ENCODE measurements around the gene CYP4Z1.
"Not testable (repeated sequence)": the region's sequence is repeated elsewhere in the genome, so short reads cannot be mapped to it uniquely, and the experiment has no call there.

The CYP4Z1 gene

DNA sequence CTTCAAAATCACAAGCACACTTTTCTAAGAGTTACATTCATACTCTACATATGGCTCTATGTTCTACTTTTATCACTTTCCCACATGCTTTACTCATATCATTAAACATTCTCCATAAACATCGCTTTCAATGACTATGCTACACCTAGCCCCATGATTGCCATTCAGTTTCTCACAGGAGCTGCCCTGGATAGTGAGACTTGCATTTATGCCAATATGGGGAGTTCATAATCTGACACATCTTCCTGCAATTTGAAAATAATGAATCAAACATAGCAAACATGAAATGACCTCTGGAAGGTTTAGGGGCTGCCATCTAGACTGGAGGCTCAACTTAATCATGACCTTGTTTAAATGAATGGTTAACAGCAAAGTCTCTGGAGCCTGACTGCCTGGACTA is 61.2 kb downstream of the CYP4Z1 start:
- DNase-seq (ENCODE audit: low read depth in 2 of 2, low spot score in 1 of 2), result no peak

DNA sequence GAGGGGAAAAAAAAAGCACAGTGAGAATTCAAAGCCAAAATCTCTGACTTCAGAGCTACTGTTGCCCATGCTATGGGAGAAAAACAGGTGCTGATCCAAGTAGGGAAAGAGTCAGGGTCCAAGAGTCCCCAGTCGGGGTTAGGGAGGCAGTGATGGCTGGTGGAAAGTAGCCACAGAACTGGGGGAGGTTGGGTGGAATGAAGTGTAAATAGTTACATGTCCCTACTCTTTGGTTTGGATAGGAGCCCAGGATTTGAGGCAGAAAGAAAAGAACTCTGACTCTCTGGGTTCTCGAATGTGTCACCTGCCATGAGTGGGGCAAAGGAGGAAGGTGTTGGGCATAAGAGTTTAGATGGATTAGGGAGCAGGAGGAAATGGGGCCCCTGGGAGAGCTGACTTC is 61.8 kb downstream of the CYP4Z1 start:
- not testable (repeated sequence) for DNase-seq (ENCODE audit: low read depth in 2 of 2, low spot score in 1 of 2)

GRCh38 chr1:47129489-47130230 is 62.6 kb downstream of the CYP4Z1 start:
- DNase-seq (ENCODE audit: low read depth in 2 of 2, low spot score in 1 of 2), result not testable (repeated sequence)

DNA sequence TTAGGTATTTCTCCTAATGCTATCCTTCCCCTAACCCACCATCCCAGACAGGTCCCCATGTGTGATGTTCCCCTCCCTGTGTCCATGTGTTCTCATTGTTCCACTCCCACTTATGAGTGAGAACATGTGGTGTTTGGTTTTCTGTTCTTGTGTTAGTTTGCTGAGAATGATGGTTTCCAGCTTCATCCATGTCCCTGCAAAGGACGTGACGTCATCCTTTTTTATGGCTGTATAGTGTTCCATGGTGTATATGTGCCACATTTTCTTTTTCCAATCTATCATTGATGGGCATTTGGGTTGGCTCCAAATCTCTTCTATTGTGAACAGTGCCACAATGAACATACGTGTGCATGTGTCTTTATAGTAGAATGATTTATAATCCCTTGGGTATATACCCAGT is 65.6 kb downstream of the CYP4Z1 start:
- DNase-seq (ENCODE audit: low read depth in 2 of 2, low spot score in 1 of 2), result not testable (repeated sequence)

DNA sequence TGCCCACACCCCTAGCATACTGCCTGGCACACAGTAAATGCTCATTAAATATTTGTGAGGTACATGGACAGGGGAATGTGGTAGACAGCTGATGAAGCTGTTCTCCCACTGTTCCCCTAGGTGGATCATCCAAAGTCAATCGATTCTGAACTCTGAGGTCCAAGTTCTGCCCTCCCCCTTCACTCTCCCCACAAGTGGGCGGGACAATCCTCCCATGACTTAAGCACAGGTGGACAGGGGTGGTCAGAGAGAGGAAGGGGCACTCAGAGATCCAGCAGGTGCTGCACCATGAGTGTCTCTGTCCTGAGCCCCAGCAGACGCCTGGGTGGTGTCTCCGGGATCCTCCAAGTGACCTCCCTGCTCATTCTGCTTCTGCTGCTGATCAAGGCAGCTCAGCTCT is 70.2 kb downstream of the CYP4Z1 start, which contains the start of gene CYP4A22:
CYP4A22 (plus strand) TSS at position 244 of the 400 bp plus-strand sequence; CDS start at position 289, 45 bp downstream.
- no peak for DNase-seq (ENCODE audit: low read depth in 2 of 2, low spot score in 1 of 2)

- no peak for DNase-seq (ENCODE audit: low read depth in 2 of 2, low spot score in 1 of 2)
Observed at GRCh38 chr1:47137925-47138615, 71.0 kb downstream of the CYP4Z1 start.

DNA sequence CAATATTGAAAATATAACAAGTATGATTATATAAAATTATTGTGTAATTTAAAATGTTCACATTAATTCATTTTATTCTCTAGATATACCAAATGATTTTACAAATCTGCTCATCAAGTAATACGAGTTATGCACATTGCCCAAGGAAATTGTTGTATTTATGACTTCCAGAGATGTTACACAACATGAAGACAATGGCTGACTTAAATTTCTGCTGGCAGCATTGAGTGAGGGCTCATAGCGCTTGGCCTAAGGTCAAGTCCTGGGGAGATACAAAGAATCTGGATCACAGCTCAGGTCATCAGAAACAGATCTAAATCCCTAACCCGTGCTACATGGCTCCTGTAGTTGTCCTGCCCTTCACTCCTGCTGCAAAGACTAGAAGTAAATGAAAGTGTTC is 73.3 kb downstream of the CYP4Z1 start:
- DNase-seq (ENCODE audit: low read depth in 2 of 2, low spot score in 1 of 2), result not testable (repeated sequence)

GRCh38 chr1:47143654-47144053 is 76.6 kb downstream of the CYP4Z1 start:
- DNase-seq (ENCODE audit: low read depth in 2 of 2, low spot score in 1 of 2), result not testable (repeated sequence)

- not testable (repeated sequence) for DNase-seq (ENCODE audit: low read depth in 2 of 2, low spot score in 1 of 2)
Observed at GRCh38 chr1:47146495-47146894, 79.5 kb downstream of the CYP4Z1 start.

GRCh38 chr1:47147047-47147785 is 80.2 kb downstream of the CYP4Z1 start:
- DNase-seq (ENCODE audit: low read depth in 2 of 2, low spot score in 1 of 2), result no peak

- DNase-seq (ENCODE audit: low read depth in 2 of 2, low spot score in 1 of 2), result not testable (repeated sequence)
Observed at GRCh38 chr1:47149162-47149561, 82.1 kb downstream of the CYP4Z1 start.

DNA sequence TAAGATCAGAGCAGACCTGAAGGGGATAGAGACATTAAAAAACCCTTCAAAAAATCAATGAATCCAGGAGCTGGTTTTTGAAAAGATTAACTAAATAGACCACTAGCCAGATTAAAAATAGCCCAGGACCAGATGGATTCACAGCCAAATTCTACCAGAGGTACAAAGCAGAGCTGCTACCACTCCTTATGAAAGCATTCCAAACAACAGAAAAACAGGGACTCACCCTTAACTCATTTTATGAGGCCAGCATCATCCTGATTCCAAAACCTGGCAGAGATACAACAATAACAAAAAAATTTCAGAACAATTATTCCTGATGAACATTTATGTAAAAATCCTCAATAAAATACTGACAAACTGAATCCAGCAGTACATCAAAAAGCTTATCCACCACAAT is 89.4 kb downstream of the CYP4Z1 start:
- not testable (repeated sequence) for DNase-seq (ENCODE audit: low read depth in 2 of 2, low spot score in 1 of 2)

GRCh38 chr1:47157957-47158356 is 90.9 kb downstream of the CYP4Z1 start:
- not testable (repeated sequence) for DNase-seq (ENCODE audit: low read depth in 2 of 2, low spot score in 1 of 2)

DNA sequence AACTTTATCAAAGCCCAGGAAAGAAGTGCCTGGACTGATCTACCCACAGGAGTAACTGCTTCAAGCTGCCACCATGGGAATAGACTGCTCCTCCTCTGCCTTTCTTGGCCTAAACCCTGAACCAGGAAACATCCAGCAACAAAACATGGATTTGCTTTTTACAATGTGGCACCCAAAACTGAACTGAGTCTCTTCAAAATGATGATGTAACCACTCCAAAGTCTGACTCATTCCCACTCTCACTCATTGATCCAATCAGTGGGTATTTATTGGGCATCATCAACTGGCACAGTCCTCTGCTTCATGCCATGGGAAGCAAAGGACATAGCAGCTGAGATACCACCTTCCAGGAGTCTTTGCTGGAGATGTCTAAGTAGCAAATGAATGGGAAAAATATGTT is 93.7 kb downstream of the CYP4Z1 start:
- no peak for DNase-seq (ENCODE audit: low read depth in 2 of 2, low spot score in 1 of 2)

GRCh38 chr1:47161298-47162040 is 94.4 kb downstream of the CYP4Z1 start:
- DNase-seq (ENCODE audit: low read depth in 2 of 2, low spot score in 1 of 2), result no peak

DNA sequence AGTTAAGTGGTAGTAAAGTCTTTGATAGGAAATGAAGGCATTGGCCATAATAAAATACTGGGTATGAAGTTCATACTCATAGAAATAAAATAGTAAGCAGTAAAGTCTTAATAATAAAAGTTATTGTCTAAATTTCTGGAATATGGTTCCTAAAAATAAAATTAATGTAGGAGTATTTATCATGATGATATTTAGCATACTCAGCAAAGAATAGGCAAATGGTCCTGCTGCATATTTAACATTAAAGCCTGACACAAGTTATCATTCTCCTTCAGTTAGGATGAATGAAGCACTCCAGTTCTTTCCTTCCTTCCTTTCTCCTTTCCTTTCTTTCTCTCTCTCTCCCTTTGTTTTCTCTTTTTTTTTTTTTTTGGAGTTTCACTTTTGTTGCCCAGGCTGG is 97.5 kb downstream of the CYP4Z1 start:
- DNase-seq (ENCODE audit: low read depth in 2 of 2, low spot score in 1 of 2), result no peak
